ENCODE data around the gene SGSM1. TPM values are rescaled to one million over a fixed set of nuclear protein-coding genes. Genes with fewer than 3 reads are reported as not detected.

SGSM1 gene
- polyA plus RNA-seq, 1 experiment, result not detected

GRCh38 chr22:24952837-24953383, 146.9 kb downstream of the SGSM1 start:
- Histone ChIP-seq H3K27me3 (ENCODE audit: control insufficient read depth, insufficient read depth, low read length) (peaks cover 16% of the 10 kb centered on the region), H3K27ac (ENCODE audit: low read depth, low read length) (no peak overlapping the region), H3K9me3 (ENCODE audit: control insufficient read depth, insufficient read depth, low read length) (no peaks in the 10 kb centered on the region; the same call in 1 of the 2 replicates), H3K4me3 (ENCODE audit: low read depth, low read length) (peak overlapping the region; percentile 61; the same call in 1 of the 2 replicates)
- no peak for DNase-seq (ENCODE audit: low read depth, low spot score)
- POLR2A ChIA-PET, result no interaction called here
- CTCF ChIA-PET, result no interaction called here
- no peak for TF ChIP-seq CTCF (IDR thresholded peaks at IDR 0.05; ENCODE audit: low read depth, low read length)

DNA sequence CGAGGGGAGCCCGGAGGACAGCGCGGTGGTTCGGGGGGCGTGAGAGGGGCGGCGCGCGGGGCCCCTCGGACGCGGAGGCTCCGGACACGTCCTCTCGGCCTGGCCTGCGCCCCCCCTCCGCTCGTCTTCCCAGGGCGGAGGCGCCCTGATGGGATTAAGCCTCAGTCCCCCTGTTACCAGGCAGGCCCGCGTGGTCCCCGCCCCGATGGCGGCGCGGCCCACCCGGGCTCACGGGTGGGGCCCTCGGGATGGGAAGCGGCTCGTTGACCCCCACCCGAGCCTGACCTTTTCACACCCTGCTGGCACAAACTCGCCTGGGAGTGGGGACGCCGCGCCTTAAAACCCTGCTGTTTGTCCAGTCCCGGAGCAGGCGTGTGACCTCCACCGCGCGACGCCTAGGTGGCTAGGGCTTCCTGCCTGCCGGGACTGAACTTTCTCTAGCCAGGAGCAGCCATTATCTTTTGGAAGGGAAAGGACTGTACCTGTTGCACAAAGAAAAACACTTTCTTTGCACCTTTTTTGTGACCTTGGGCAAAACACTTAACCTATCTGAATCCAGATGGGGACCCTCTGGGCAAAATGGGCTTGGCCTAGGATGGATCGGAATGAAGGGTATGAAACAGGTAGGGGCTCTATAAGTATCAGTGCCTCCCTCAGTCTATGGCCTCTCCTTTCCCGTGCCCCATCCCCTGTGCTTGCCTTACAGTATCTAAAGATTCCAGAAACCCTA, 147.5 kb downstream of the SGSM1 start:
- TF ChIP-seq CTCF (IDR thresholded peaks at IDR 0.05; ENCODE audit: low read depth, low read length), result no peak
- Histone ChIP-seq H3K9me3 (ENCODE audit: control insufficient read depth, insufficient read depth, low read length) (no peaks in the 10 kb centered on the region; the same call in 1 of the 2 replicates), H3K4me3 (ENCODE audit: low read depth, low read length) (no peak overlapping the region), H3K27ac (ENCODE audit: low read depth, low read length) (no peak overlapping the region), H3K27me3 (ENCODE audit: control insufficient read depth, insufficient read depth, low read length) (peaks cover 16% of the 10 kb centered on the region)
- ChIA-PET CTCF (no interaction called here), POLR2A (no interaction called here)
- DNase-seq (ENCODE audit: low read depth, low spot score), result no peak

DNA sequence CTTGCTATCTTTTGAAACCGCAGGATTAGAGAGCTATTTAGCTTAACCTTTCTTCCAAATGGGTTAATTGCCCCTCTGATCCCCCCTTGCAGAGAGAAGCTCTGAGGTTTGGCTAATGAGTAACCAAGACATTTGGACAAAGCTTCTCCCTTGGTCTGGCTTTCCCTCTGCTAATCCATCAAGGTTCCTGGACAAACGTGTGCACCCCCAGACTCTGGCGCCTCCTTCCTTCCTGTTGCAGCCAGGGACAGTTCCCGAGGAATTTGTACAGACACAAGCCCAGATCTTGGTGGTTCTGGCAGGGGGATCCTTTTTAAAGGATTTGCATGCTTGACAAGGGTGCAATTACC, 148.1 kb downstream of the SGSM1 start:
- H3K27me3 ChIP-seq (ENCODE audit: control insufficient read depth, insufficient read depth, low read length), result peaks cover 16% of the 10 kb centered on the region
- ChIA-PET CTCF (no interaction called here), POLR2A (no interaction called here)
- H3K27ac ChIP-seq (ENCODE audit: low read depth, low read length), result no peak overlapping the region
- no peak for TF ChIP-seq CTCF (IDR thresholded peaks at IDR 0.05; ENCODE audit: low read depth, low read length)
- no peaks in the 10 kb centered on the region; the same call in 1 of the 2 replicates for H3K9me3 ChIP-seq (ENCODE audit: control insufficient read depth, insufficient read depth, low read length)
- DNase-seq (ENCODE audit: low read depth, low spot score), result no peak
- no peak overlapping the region for H3K4me3 ChIP-seq (ENCODE audit: low read depth, low read length)

- Histone ChIP-seq H3K27me3 (ENCODE audit: control insufficient read depth, insufficient read depth, low read length) (peaks cover 16% of the 10 kb centered on the region), H3K4me3 (ENCODE audit: low read depth, low read length) (no peak overlapping the region), H3K9me3 (ENCODE audit: control insufficient read depth, insufficient read depth, low read length) (no peaks in the 10 kb centered on the region; the same call in 1 of the 2 replicates), H3K27ac (ENCODE audit: low read depth, low read length) (no peak overlapping the region)
- TF ChIP-seq CTCF (IDR thresholded peaks at IDR 0.05; ENCODE audit: low read depth, low read length), result no peak
- ChIA-PET POLR2A (no interaction called here), CTCF (no interaction called here)
- no peak for DNase-seq (ENCODE audit: low read depth, low spot score)
These were observed 148.8 kb downstream of the SGSM1 start for GRCh38 chr22:24954856-24955255.

GRCh38 chr22:24957043-24957442, 151.0 kb downstream of the SGSM1 start:
- TF ChIP-seq CTCF (IDR thresholded peaks at IDR 0.05; ENCODE audit: low read depth, low read length), result no peak
- POLR2A ChIA-PET, result no interaction called here
- no peak overlapping the region for H3K4me3 ChIP-seq (ENCODE audit: low read depth, low read length)
- H3K27ac ChIP-seq (ENCODE audit: low read depth, low read length), result no peak overlapping the region
- no peaks in the 10 kb centered on the region; the same call in 1 of the 2 replicates for H3K9me3 ChIP-seq (ENCODE audit: control insufficient read depth, insufficient read depth, low read length)
- H3K27me3 ChIP-seq (ENCODE audit: control insufficient read depth, insufficient read depth, low read length), result peaks cover 16% of the 10 kb centered on the region
- DNase-seq (ENCODE audit: low read depth, low spot score), result no peak
- CTCF ChIA-PET, result no interaction called here
